HepG2 (cell line): ENCODE measurements around the gene ASTN1. TPM values are rescaled to one million over a fixed set of nuclear protein-coding genes. Genes with fewer than 3 reads are reported as not detected.

Source experiments
- ATAC-seq: fragments of 200-7000 bp; cut with Tn5 transposase; 3 replicates; pipeline ENCODE4 v1.9.1; 2020; ENCODE audit warnings: mild to moderate bottlenecking, moderate library complexity
- BruUV-seq: library from RNA; stranded (reverse); fragments of 400-500 nt; replicated peaks from 2 replicates; lab custom pipeline; 2021; lab: Mats Ljungman, UMichigan
- CTCF ChIA-PET: fragments of 300-600 bp; formaldehyde crosslinking; extraction: SDS; loops from one replicate; lab custom pipeline; 2021; ENCODE audit warnings: low total read pairs, inconsistent platforms, low intra/inter-chr PET ratio; lab: Yijun Ruan, JAX
- POLR2A ChIA-PET: fragments of 350-600 bp; sonication (Branson Sonifier 250); formaldehyde crosslinking; loops from one replicate; lab custom pipeline; 2020; ENCODE audit warnings: antibody characterized with exemption, inconsistent platforms; lab: Yijun Ruan, JAX
- DNase-seq: peaks from one replicate; pipeline ENCODE4 v3.0.0-alpha.2; 2015; ENCODE audit warnings: low spot score
- FAIRE-seq: peaks from 3 replicates; lab custom pipeline; 2011; peaks lifted over from hg19 to GRCh38; lab: Jason Lieb, UNC
- H2AFZ ChIP-seq: one replicate; pipeline ENCODE4 v1.6.1; 2011; ENCODE audit warnings: low read length, inconsistent platforms
- H3K27ac ChIP-seq: fragments of 300-600 bp; 3 replicates; pipeline ENCODE4 v1.8.0; 2011; ENCODE audit warnings: mixed run types, mild to moderate bottlenecking, mixed read lengths, low read length, inconsistent platforms; ENCODE audit not compliant: insufficient read depth; ENCODE audit errors: extremely low read length
- H3K27me3 ChIP-seq, 2 experiments: fragments of 200-600 bp in 1 of 2; 2 replicates in 1 of 2; 3 replicates in 1 of 2; pipeline versions ENCODE4 v1.6.0 to v1.8.0; 2011; ENCODE audit warnings: low read length in 2 of 2, mild to moderate bottlenecking in 2 of 2, moderate library complexity in 2 of 2, inconsistent platforms in 1 of 2; ENCODE audit not compliant: insufficient read depth in 2 of 2, control insufficient read depth in 1 of 2
- H3K36me3 ChIP-seq, 2 experiments: fragments of 200-600 bp in 1 of 2; replicated peaks in 1 of 2; 2 replicates in 1 of 2; 3 replicates in 1 of 2; pipeline versions ENCODE4 v1.5.1 to v1.8.0; 2011; ENCODE audit warnings: low read length in 2 of 2, inconsistent platforms in 1 of 2; ENCODE audit not compliant: insufficient read depth in 2 of 2, control insufficient read depth in 1 of 2
- H3K4me1 ChIP-seq: 2 replicates; pipeline ENCODE4 v1.5.1; 2012; ENCODE audit warnings: low read length, inconsistent platforms; ENCODE audit not compliant: insufficient read depth
- H3K4me2 ChIP-seq: 2 replicates; pipeline ENCODE4 v1.6.0; 2011; ENCODE audit warnings: low read depth, low read length, inconsistent platforms
- H3K4me3 ChIP-seq, 3 experiments: fragments of 200-600 bp in 1 of 3; sonication (generic), shearing (Covaris generic) in 1 of 3; replicated peaks in 1 of 3; 2 replicates each; pipeline ENCODE4 v1.5.1; 2011 to 2016; ENCODE audit warnings: low read length in 3 of 3, inconsistent platforms in 2 of 3, low read depth in 2 of 3, mild to moderate bottlenecking in 2 of 3, control low read depth in 1 of 3, mixed read lengths in 1 of 3; ENCODE audit not compliant: insufficient read depth in 1 of 3
- H3K79me2 ChIP-seq: one replicate; pipeline ENCODE4 v1.6.1; 2011; ENCODE audit warnings: low read length, inconsistent platforms; ENCODE audit not compliant: insufficient read depth
- H3K9ac ChIP-seq: 2 replicates; pipeline ENCODE4 v1.6.0; 2011; ENCODE audit warnings: mild to moderate bottlenecking, low read depth, low read length, inconsistent platforms; ENCODE audit not compliant: insufficient read depth
- H3K9me3 ChIP-seq: 2 replicates; pipeline ENCODE4 v1.5.1; 2012; ENCODE audit warnings: mild to moderate bottlenecking, low read length
- H4K20me1 ChIP-seq: 2 replicates; pipeline ENCODE4 v1.6.0; 2011; ENCODE audit warnings: inconsistent platforms, mild to moderate bottlenecking, low read length, moderate library complexity; ENCODE audit not compliant: insufficient read depth
- FOXM1 ChIP-seq: sonication (generic); formaldehyde crosslinking; IDR thresholded peaks from 2 replicates; pipeline ENCODE4 v1.5.0; 2020; ENCODE audit warnings: missing genetic modification reagents
- GZF1 ChIP-seq: sonication (generic); formaldehyde crosslinking; IDR thresholded peaks from 2 replicates; pipeline ENCODE4 v1.5.1; 2020; ENCODE audit warnings: mild to moderate bottlenecking, missing genetic modification reagents
- HNRNPK ChIP-seq: fragments of 200-400 bp; formaldehyde crosslinking; IDR thresholded peaks from 2 replicates; pipeline ENCODE4 v1.6.1; 2018; ENCODE audit warnings: low read length, low read depth, moderate library complexity, mild to moderate bottlenecking; ENCODE audit not compliant: poor library complexity, severe bottlenecking
- KLF9 ChIP-seq: IDR thresholded peaks from 2 replicates; pipeline ENCODE4 v1.6.1; 2016; ENCODE audit warnings: low read depth
- MAF1 ChIP-seq: sonication (generic); formaldehyde crosslinking; IDR thresholded peaks from 2 replicates; pipeline ENCODE4 v1.5.0; 2020; ENCODE audit warnings: missing genetic modification reagents, borderline replicate concordance
- STAT5B ChIP-seq: sonication (generic); formaldehyde crosslinking; IDR thresholded peaks from 2 replicates; pipeline ENCODE4 v1.4.0; 2020; ENCODE audit warnings: missing genetic modification reagents
- TEF ChIP-seq: sonication (generic); formaldehyde crosslinking; IDR thresholded peaks from 2 replicates; pipeline ENCODE4 v1.5.0; 2020; ENCODE audit warnings: missing genetic modification reagents
- ZFP1 ChIP-seq: IDR thresholded peaks from 2 replicates; pipeline ENCODE4 v1.6.1; 2016
- ZNF230 ChIP-seq: sonication (generic); formaldehyde crosslinking; IDR thresholded peaks from 2 replicates; pipeline ENCODE4 v1.4.0; 2020; ENCODE audit warnings: mild to moderate bottlenecking, missing genetic modification reagents
- ZNF616 ChIP-seq: sonication (generic); formaldehyde crosslinking; IDR thresholded peaks from 2 replicates; pipeline ENCODE4 v1.5.0; 2020; ENCODE audit warnings: low read depth, mild to moderate bottlenecking, missing genetic modification reagents
- WGBS: methylation state at CpG from one replicate; pipeline ENCODE4 v1.1.6; 2017; ENCODE audit warnings: low lambda C conversion rate; 5-methylcytosine and 5-hydroxymethylcytosine counted together
- in situ Hi-C: cut with HindIII; loops from 2 replicates; pipeline ENCODE4 v1.10.0; 2017; ENCODE audit warnings: low pct_unique_long_range_greater_than_20kb; ENCODE audit not compliant: extremely low pct_ligation_motif_present
- intact Hi-C: fragments of 100-400 bp; cut with micrococcal nuclease; formaldehyde crosslinking; loops from one replicate; pipeline ENCODE4 v1.10.0; 2022; ENCODE audit not compliant: unreplicated experiment
- polyA plus RNA-seq, 8 experiments: library from polyadenylated mRNA; depleted of rRNA in 3 of 8; stranded (reverse) in 7 of 8; unstranded in 1 of 8; fragments of >200 nt; fragmentation: Illumina TruSeq in 4 of 8; extraction: Trizol in 4 of 8; gene quantifications; 2 replicates each; pipeline versions ENCODE4 v1.2.1 to v1.2.3, GENCODE V29; 2011 to 2016; ENCODE audit warnings: low read depth in 4 of 8, missing spikeins in 1 of 8, mixed read lengths in 1 of 8; ENCODE audit not compliant: insufficient read depth in 1 of 8
- total RNA-seq, 5 experiments: library from RNA; depleted of rRNA; stranded (reverse); fragments of >200 nt; fragmentation: Illumina TruSeq; extraction: Trizol; gene quantifications; 2 replicates each; pipeline ENCODE4 v1.2.3, GENCODE V29; 2016; ENCODE audit warnings: low read depth in 1 of 5

ASTN1 gene
- total and polyA plus RNA-seq, 2 of the 13 experiments (the other 11 are each of a cell fraction or from before 2014, with no cell fraction given): not detected

- ATAC-seq: no peak
- intact Hi-C loops: loop anchor here (5.0 kb wide), 1 partner anchor 883 kb away; no protein-coding TSS in a partner anchor
- Histone ChIP-seq H3K79me2 (no peaks in the 10 kb centered on the region), H3K9me3 (no peaks in the 10 kb centered on the region), H3K4me3 (no peak overlapping the region), H3K4me1 (peaks cover 6% of the 10 kb centered on the region; the same call in 1 of the 2 replicates), H3K36me3 (no peaks in the 10 kb centered on the region), H3K27ac (no peak overlapping the region), H3K4me2 (no peak overlapping the region), H3K27me3 (peaks cover 0 to 15% of the 10 kb centered on the region in 2 experiments; a peak in 3 of 5 replicates), H2AFZ (no peak overlapping the region), H3K9ac (no peak overlapping the region), H4K20me1 (no peaks in the 10 kb centered on the region)
- in situ Hi-C loops: loop anchor here (25.0 kb wide), 1 partner anchor 888 kb away; no protein-coding TSS in a partner anchor
- BruUV-seq: no TSS peak
- ChIA-PET POLR2A (no interaction called here), CTCF (no interaction called here)
- TF ChIP-seq FOXM1 (no peak), STAT5B (CRISPR knock-in tag) (no peak), HNRNPK (no peak), TEF (CRISPR knock-in tag) (no peak), KLF9 (CRISPR knock-in tag) (no peak), ZNF616 (CRISPR knock-in tag) (no peak), ZFP1 (CRISPR knock-in tag) (no peak), ZNF230 (no peak), MAF1 (CRISPR knock-in tag) (no peak), GZF1 (CRISPR knock-in tag) (no peak)
- WGBS: 25% methylated on average over 2 of the region's 2 CpGs
- FAIRE-seq: no peak
- no peak for DNase-seq
Measured at GRCh38 chr1:176899321-176899720, 265.2 kb downstream of the ASTN1 start.
